K562 (cell line): ENCODE measurements around the gene C9orf50. TPM values are rescaled to one million over a fixed set of nuclear protein-coding genes. Genes with fewer than 3 reads are reported as not detected.

Experiments
- ATAC-seq: fragments of 200-7000 bp; cut with Tn5 transposase; 3 replicates; pipeline ENCODE4 v1.9.1; 2020; ENCODE audit warnings: moderate library complexity
- BruUV-seq: library from RNA; stranded (reverse); fragments of 400-500 nt; replicated peaks from 2 replicates; lab custom pipeline; 2021; lab: Mats Ljungman, UMichigan
- CTCF ChIA-PET: fragments of 300-600 bp; formaldehyde crosslinking; extraction: SDS; loops from one replicate; lab custom pipeline; 2021; ENCODE audit warnings: low intra/inter-chr PET ratio; lab: Yijun Ruan, JAX
- POLR2A ChIA-PET: fragments of 300-600, 350-650 bp; sonication (Branson Sonifier 250); formaldehyde crosslinking; extraction: SDS; loops from one replicate; lab custom pipeline; 2021; ENCODE audit warnings: antibody characterized with exemption, inconsistent platforms; lab: Yijun Ruan, JAX
- DNase-seq, 4 experiments: peaks; one replicate each; pipeline versions ENCODE4 v3.0.0 to v3.0.0-alpha.2; 2011 to 2018; ENCODE audit warnings: low spot score in 3 of 4, mixed read lengths in 3 of 4; ENCODE audit errors: extremely low read depth in 1 of 4
- FAIRE-seq: peaks from 2 replicates; lab custom pipeline; 2011; peaks lifted over from hg19 to GRCh38; lab: Jason Lieb, UNC
- H2AFZ ChIP-seq: 2 replicates; pipeline ENCODE4 v1.6.0; 2011; ENCODE audit warnings: low read depth, low read length, control low read depth, inconsistent platforms
- H3K27ac ChIP-seq: fragments of 200-600 bp; 3 replicates; pipeline ENCODE4 v1.8.0; 2011; ENCODE audit warnings: low read depth, mild to moderate bottlenecking, control low read depth, inconsistent platforms, low read length, moderate library complexity, mixed read lengths; ENCODE audit errors: extremely low read depth
- H3K27me3 ChIP-seq, 2 experiments: fragments of 300-600 bp in 1 of 2; 2 replicates in 1 of 2; 3 replicates in 1 of 2; pipeline versions ENCODE4 v1.6.0 to v1.8.0; 2011; ENCODE audit warnings: inconsistent platforms in 2 of 2, low read length in 2 of 2, mild to moderate bottlenecking in 1 of 2, mixed read lengths in 1 of 2, moderate library complexity in 1 of 2; ENCODE audit not compliant: control insufficient read depth in 2 of 2, insufficient read depth in 2 of 2
- H3K36me3 ChIP-seq: fragments of 300-600 bp; 3 replicates; pipeline ENCODE4 v1.8.0; 2011; ENCODE audit warnings: mild to moderate bottlenecking, low read length, inconsistent platforms; ENCODE audit not compliant: control insufficient read depth, insufficient read depth
- H3K4me1 ChIP-seq, 2 experiments: fragments of 200-600 bp in 1 of 2; replicated peaks in 1 of 2; 2 replicates in 1 of 2; 3 replicates in 1 of 2; pipeline versions ENCODE4 v1.5.1 to v1.8.0; 2011; ENCODE audit warnings: inconsistent platforms in 2 of 2, low read length in 2 of 2, mild to moderate bottlenecking in 1 of 2, mixed read lengths in 1 of 2, moderate library complexity in 1 of 2; ENCODE audit not compliant: control insufficient read depth in 2 of 2, insufficient read depth in 2 of 2
- H3K4me2 ChIP-seq: 2 replicates; pipeline ENCODE4 v1.6.1; 2011; ENCODE audit warnings: low read length, control low read depth, inconsistent platforms, mixed read lengths; ENCODE audit not compliant: insufficient read depth
- H3K4me3 ChIP-seq: fragments of 200-600 bp; sonication (generic), shearing (Covaris generic); 2 replicates; pipeline ENCODE4 v1.5.1; 2016; ENCODE audit warnings: control low read depth, inconsistent platforms
- H3K79me2 ChIP-seq: fragments of 200-600 bp; 3 replicates; pipeline ENCODE4 v1.8.0; 2011; ENCODE audit warnings: low read length, inconsistent platforms; ENCODE audit not compliant: control insufficient read depth, insufficient read depth
- H3K9ac ChIP-seq, 2 experiments: 2 replicates each; pipeline versions ENCODE4 v1.6.0 to v1.6.1; 2011; ENCODE audit warnings: low read depth in 2 of 2, low read length in 2 of 2, control low read depth in 1 of 2, inconsistent platforms in 1 of 2, mild to moderate bottlenecking in 1 of 2, mixed read lengths in 1 of 2; ENCODE audit not compliant: insufficient read depth in 1 of 2
- H3K9me1 ChIP-seq: one replicate; pipeline ENCODE4 v1.6.0; 2011; ENCODE audit warnings: inconsistent platforms, mild to moderate bottlenecking, low read length, moderate library complexity; ENCODE audit not compliant: control insufficient read depth, insufficient read depth
- H3K9me3 ChIP-seq: replicated peaks from 2 replicates; pipeline ENCODE4 v1.5.1; 2011; ENCODE audit warnings: low read depth, low read length, inconsistent platforms; ENCODE audit not compliant: control insufficient read depth, insufficient read depth
- H4K20me1 ChIP-seq: replicated peaks from 2 replicates; pipeline ENCODE4 v1.6.1; 2011; ENCODE audit warnings: low read length, inconsistent platforms, mixed read lengths; ENCODE audit not compliant: control insufficient read depth, insufficient read depth
- FOXP4 ChIP-seq: sonication (generic); formaldehyde crosslinking; IDR thresholded peaks from 2 replicates; pipeline ENCODE4 v1.8.0; 2022; ENCODE audit warnings: mild to moderate bottlenecking, missing genetic modification reagents, borderline replicate concordance
- MTA1 ChIP-seq: fragments of 450-650 bp; IDR thresholded peaks from 2 replicates; pipeline ENCODE4 v1.6.1; 2017; ENCODE audit warnings: borderline replicate concordance
- NFRKB ChIP-seq: fragments of 450-650 bp; IDR thresholded peaks from 2 replicates; pipeline ENCODE4 v1.6.1; 2016; ENCODE audit warnings: low read depth
- PRDM10 ChIP-seq: fragments of 450-650 bp; IDR thresholded peaks from 2 replicates; pipeline ENCODE4 v1.6.1; 2018; ENCODE audit not compliant: partially characterized antibody
- PTTG1 ChIP-seq: fragments of 450-650 bp; IDR thresholded peaks from 2 replicates; pipeline ENCODE4 v1.6.1; 2016; ENCODE audit warnings: low read depth, mild to moderate bottlenecking, missing genetic modification characterization, missing compliant biosample characterization
- RUNX1 ChIP-seq: sonication (generic); IDR thresholded peaks from 2 replicates; pipeline ENCODE4 v1.6.1; 2016; ENCODE audit warnings: antibody characterized with exemption, low read depth
- TBP ChIP-seq: optimal IDR thresholded peaks from 2 replicates; pipeline ENCODE3; 2011; ENCODE audit warnings: low read depth, low read length, improper control_type of control experiment
- TRIM24 ChIP-seq, 2 experiments: fragments of 450-650 bp; IDR thresholded peaks; 2 replicates each; pipeline ENCODE4 v1.6.1; 2016
- ZNF639 ChIP-seq, 2 experiments: fragments of 200-800 bp in 1 of 2; sonication (Bioruptor generic) in 1 of 2; sonication (generic) in 1 of 2; formaldehyde crosslinking in 1 of 2; IDR thresholded peaks in 1 of 2; conservative IDR thresholded peaks in 1 of 2; 2 replicates each; pipeline versions ENCODE4 v1.5.0 to v1.6.1; 2016 to 2020; ENCODE audit warnings: missing compliant biosample characterization in 1 of 2, missing genetic modification characterization in 1 of 2, missing genetic modification reagents in 1 of 2
- WGBS: fragments of 100-300 bp; shearing (Covaris generic); methylation state at CpG from one replicate; pipeline ENCODE4 v1.1.6; 2016; ENCODE audit warnings: low coverage, mixed read lengths; ENCODE audit not compliant: insufficient coverage; ENCODE audit errors: missing lambda C conversion rate; 5-methylcytosine and 5-hydroxymethylcytosine counted together
- in situ Hi-C: fragments of 300-500 bp; cut with MboI; formaldehyde crosslinking; loops from 4 replicates; pipeline ENCODE4 v1.15.0; 2018; ENCODE audit warnings: inconsistent platforms, mixed read lengths
- intact Hi-C: fragments of 100-400 bp; cut with micrococcal nuclease; formaldehyde crosslinking; loops from 2 replicates; pipeline ENCODE4 v1.14.2; 2022
- polyA plus RNA-seq, 8 experiments: library from polyadenylated mRNA; depleted of rRNA in 4 of 8; stranded (reverse) in 5 of 8; unstranded in 3 of 8; fragments of >200 nt; fragmentation: Nextera tagmentation in 2 of 8; fragmentation: Illumina TruSeq in 1 of 8; extraction: Ambion mirVana in 2 of 8; extraction: Trizol in 1 of 8; gene quantifications; 2 replicates each; pipeline versions ENCODE4 v1.2.1 to v1.2.3, GENCODE V29; 2011 to 2014; ENCODE audit warnings: inconsistent platforms in 1 of 8, missing spikeins in 1 of 8
- total RNA-seq, 7 experiments: library from RNA; depleted of rRNA in 6 of 7; stranded (reverse); fragments of >200 nt in 6 of 7; fragmentation: Illumina TruSeq in 2 of 7; extraction: Trizol in 2 of 7; gene quantifications; 2 replicates each; pipeline versions ENCODE4 v1.2.1 to v1.2.3, GENCODE V29; 2011 to 2021; ENCODE audit warnings: low replicate concordance in 1 of 7

The C9orf50 gene
- total and polyA plus RNA-seq, 9 of the 15 experiments (the other 6 are each of a cell fraction or from before 2014, with no cell fraction given), result not detected

GRCh38 chr9:129649726-129650679, 29.1 kb upstream of the C9orf50 start:
- Histone ChIP-seq H3K9me1 (no peaks in the 10 kb centered on the region), H3K27ac (no peak overlapping the region), H4K20me1 (no peaks in the 10 kb centered on the region), H3K9ac (peak overlapping the region in 1 of 2 experiments; percentile 15; a peak in 1 of 4 replicates), H3K27me3 (peaks cover 8 to 24% of the 10 kb centered on the region in 2 experiments; a peak in 4 of 5 replicates), H3K79me2 (no peaks in the 10 kb centered on the region), H3K9me3 (no peaks in the 10 kb centered on the region), H2AFZ (no peak overlapping the region), H3K4me1 (peaks cover 0 to 27% of the 10 kb centered on the region in 2 experiments; a peak in 3 of 5 replicates), H3K4me3 (no peak overlapping the region), H3K4me2 (no peak overlapping the region), H3K36me3 (no peaks in the 10 kb centered on the region)
- no peak for DNase-seq
- FAIRE-seq, result no peak
- TF ChIP-seq TBP (no peak), FOXP4 (CRISPR knock-in tag) (no peak), PRDM10 (peak; percentile 58), ZNF639 (CRISPR knock-in tag; conservative IDR thresholded peaks at IDR 0.05 in 1 of 2, IDR thresholded peaks at IDR 0.05 in 1 of 2) (no peak), TRIM24 (IDR thresholded peaks at IDR 0.05) (no peak), RUNX1 (no peak), NFRKB (no peak), MTA1 (no peak), PTTG1 (tag) (no peak)
- no peak for ATAC-seq
- WGBS, result 21% methylated on average over 14 of the region's 20 CpGs
- CTCF ChIA-PET, result no interaction called here
- intact Hi-C loops, result loop anchor here (10.0 kb wide), 1 partner anchor 235 kb away; no protein-coding TSS in a partner anchor
- in situ Hi-C loops, result loop anchor here (25.0 kb wide), 1 partner anchor 687 kb away; no protein-coding TSS in a partner anchor
- BruUV-seq, result no TSS peak
- POLR2A ChIA-PET, result no interaction called here
